Activated CD8-positive, alpha-beta memory T cell treated with anti-CD3 and anti-CD28 coated beads, Interleukin-2, amount 50 U/mL, for 24 hours (primary cell): ENCODE data around the gene KLHL22.
"Not testable (repeated sequence)": the region's sequence is repeated elsewhere in the genome, so short reads cannot be mapped to it uniquely, and the experiment has no call there.

ENCODE experiments used
- DNase-seq: peaks from one replicate; pipeline ENCODE4 v3.0.0-alpha.2; 2020; ENCODE audit errors: extremely low read depth

KLHL22 gene

DNA sequence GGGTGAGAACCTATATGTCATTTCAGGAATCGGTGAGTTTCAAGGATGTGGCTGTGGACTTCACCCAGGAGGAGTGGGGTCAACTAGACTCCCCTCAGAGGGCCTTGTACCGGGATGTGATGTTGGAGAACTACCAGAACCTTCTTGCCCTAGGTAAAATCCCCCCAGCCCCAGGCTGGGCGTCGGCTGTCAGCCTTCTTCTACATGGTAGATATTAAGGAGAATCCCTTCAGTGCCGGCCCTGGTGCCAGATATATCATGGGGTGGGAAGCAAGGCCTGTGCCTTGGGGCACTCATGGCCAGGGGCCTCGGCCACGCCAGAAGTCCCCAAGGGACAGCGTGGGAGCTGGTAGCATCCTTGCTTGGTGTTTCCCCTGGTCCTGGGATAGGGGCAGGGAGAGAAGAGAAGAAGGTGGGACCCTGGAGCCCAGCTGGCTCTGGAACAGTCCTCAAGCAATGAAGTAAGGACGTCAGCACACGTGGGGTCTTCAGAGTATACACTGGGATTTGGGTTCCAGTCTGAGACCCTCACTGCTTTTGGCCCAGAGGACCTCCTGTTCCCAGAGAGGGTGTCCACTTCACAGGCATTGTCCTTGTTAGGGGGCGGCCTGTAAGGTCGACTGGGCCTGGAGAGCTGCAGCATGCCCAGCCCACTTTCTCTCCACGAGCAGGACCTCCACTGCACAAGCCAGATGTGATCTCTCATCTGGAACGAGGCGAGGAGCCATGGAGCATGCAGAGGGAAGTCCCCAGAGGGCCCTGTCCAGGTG, 94.8 kb downstream of the KLHL22 start:
- no peak for DNase-seq

DNA sequence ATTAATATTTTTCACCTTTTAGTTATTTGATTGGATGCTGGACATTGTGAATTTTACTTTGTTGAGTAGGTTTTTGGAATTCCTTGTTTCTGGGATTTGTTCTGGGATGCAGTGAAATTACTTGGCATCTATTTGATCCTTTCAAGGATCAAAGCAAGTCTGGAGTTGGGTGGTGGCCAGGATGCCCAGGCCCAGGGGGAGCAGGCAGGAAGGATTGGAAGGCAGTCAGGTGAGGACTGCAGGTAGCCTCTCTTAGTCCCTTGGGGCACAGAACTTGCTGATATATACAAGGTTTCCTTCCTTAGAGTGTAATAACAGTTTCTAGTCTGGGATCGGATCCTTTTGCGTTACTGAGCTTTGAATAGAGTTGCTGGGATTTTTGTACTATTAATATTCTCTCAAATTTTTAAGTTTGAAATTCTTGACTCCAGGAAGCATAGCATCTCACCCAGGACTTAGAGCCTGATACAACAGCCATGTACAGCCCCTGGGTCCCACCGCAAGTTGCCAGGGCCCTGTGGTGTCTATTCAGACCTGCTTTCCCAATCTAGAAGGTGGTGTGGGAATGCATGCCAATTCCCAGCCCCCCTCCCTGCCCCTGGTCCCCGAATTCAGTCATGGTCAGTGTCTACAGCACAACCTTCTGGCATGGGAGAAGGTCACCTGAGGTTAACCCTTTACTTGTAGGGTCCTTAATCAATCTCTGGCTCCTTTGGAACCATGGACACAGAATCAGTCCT, 95.6 kb downstream of the KLHL22 start:
- DNase-seq = no peak

DNA sequence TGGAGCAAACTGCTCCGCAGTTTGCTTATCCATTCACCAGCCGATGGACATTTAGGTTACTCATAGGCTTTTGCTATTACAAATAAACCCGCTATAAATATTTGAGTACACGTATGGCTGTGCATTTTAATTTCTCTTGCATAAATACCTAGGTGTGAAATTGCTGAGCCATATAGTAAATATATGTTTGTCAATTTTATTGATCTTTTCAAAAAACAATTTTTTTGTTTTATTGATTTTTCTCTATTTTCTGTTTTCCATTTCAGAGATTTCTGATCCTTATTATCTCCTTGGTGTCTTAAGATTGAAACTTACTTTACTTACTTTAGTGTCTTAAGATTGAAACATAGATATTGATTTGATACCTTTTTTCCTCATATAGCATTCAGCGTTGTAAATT, 97.2 kb downstream of the KLHL22 start:
- DNase-seq = no peak

DNA sequence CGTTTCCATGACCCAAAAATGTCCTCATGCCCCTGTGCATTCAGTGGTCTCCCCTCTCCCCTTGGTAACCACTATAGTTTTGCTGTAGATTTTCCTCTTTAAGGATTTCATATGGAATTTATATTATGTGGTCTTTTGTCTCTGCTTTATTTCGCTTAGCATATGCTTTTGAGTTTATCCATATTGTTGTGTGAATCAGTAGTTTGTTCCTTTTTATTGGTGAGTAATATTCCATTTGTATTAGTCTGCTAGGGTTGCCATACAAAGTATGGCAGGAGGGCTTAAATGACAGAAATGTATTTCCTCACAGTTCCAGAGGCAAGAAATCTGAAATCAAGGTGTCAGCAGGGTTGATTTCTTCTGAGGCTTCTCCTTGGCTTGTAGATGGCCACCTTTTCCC, 98.1 kb downstream of the KLHL22 start:
- no peak for DNase-seq

DNA sequence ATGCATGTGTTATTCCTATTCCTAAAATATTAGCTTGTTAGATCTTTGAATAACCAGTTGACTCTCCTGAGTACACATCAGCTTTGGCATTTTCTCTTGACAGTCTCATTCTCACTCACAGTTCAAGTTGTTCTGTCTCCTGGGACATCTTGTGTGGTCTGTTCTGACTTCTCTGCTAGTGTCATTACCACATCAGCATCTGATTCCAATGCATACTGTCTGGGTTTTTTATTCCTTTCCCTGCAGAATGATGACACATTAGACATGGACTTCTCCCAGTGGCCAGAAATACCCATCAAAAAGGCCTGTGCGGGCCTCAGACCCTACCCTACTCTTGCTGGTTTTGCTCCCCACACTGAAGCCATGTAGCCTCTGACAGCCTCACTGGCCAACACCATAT, 99.0 kb downstream of the KLHL22 start:
- no peak for DNase-seq

DNA sequence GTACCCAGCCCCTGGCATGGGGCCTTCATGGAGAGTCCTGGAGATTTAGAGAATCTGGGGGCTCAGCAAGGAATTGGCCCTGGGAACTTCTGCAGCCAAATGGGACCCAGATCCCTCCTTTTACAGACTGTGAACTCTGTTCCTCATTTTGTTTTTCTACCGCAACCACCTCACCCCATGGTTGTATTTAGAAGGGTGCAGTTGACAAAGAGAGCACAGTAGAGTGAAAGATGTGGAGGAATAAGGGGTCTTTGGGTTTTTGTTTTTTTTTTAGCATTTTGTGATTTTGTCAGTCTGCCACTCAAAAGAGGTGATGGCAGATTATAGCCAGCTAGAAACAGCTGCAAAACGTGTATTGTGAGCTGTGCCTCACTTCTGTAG, 99.7 kb downstream of the KLHL22 start:
- DNase-seq = no peak

DNA sequence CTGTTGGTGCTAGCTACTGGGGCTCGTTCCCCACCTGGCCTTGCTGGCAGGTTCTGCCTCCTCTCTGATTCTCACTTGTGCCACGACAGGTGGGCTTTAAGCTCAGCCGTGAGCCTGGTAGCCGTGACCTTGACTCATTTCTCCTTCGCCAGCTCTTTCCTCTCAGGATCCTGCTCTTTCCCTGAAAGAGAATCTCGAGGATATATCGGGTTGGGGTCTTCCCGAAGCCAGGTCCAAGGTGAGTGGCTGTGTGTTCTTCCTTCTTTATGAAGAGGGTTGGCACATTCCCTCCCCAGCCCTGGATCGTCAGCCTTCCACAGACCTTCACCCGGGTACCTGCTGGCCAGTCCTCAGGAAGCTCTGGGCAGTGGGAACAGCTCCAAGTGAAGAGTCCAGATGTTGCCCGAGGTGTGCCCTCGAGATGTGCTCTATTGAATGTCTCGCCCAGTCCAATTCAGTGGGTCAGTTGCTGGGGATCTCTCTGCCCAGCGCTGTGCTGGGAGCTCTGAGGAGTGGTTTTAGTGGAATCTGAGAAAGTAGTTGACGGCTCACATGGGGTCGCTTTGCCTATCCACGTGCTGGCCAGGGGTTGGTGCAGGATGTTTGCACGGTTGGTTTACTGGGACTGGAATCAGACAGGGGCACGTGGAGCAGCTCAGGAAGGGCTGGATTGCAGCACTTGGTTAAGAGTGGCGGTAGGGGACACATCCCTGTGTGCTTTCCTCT, 100.3 kb downstream of the KLHL22 start:
- no peak for DNase-seq

DNA sequence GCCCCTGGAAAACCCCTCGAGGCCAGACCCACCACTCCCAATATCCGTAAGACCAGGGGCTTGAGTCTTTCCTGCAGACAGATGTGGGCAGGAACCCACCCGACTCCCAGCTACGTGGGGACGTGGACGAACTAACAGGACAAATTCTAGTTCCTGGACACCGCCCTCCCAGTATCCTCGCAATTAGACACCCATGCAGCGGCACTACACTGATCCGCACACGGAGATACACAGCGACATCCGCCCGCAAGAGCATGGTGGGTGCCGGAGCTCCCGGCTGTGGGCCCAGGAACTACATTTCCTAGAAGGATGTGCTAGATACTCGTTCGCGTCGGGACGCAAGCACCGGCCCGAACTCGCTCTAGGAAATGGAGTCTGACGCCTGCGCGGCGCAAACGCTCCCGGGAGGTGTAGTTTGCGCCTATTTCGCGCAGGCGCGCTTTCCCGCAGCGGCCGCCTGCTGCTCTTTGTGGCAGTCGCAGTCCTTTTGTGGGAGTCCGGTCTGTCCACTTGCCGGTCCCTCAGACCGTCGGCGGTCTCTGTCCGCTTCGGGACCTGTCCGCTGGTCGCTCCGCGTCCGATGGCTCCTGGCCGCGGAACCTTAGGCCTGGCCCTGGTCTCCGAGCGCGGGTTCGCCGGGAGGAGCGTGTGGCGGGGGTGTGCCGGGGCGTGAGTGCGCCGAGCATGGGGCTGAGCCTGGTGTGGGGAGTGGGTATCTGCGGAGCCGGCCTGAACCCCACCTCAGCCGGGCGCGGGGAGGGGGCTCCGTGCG, 101.7 kb downstream of the KLHL22 start, which contains the start of gene ZNF74:
ZNF74 (plus strand) TSS at position 447 of the 772 bp plus-strand sequence. CDS start 478 bp downstream, outside the sequence.
- peak; percentile 63 for DNase-seq

DNA sequence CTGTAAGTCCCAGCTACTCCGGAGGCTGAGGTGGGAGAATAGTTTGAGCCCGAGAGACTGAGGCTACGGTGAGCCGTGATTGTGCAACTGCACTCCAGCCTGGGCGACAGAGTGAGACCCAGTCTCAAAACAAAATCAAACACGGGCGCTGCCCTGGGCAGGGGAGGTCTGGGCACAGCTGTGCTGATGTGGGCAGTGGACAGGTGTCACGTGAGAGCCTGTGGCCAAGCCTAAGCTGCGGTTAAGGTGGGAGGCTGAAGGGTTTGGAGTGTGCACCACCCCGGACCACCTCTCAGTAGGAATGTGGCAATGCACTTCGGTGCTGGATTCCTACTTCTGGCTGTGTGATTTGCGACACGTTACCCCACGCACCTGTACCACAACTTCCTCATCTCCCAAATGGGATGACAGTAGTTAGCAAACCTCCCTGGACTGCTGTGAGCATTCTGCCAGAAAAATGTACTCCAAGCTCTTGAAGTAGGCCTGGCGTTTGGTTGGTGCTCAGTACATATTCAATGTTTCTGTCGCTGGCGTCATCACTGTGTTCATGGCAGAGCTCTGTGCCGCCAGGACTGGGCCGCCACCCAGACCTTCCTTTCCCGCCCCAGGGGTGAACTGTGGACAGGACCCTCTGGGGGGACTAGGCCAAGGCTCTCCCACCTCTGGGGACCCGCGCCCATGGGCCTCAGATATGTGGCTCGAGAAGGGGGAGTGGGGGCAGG, 102.5 kb downstream of the KLHL22 start:
- no peak for DNase-seq

DNA sequence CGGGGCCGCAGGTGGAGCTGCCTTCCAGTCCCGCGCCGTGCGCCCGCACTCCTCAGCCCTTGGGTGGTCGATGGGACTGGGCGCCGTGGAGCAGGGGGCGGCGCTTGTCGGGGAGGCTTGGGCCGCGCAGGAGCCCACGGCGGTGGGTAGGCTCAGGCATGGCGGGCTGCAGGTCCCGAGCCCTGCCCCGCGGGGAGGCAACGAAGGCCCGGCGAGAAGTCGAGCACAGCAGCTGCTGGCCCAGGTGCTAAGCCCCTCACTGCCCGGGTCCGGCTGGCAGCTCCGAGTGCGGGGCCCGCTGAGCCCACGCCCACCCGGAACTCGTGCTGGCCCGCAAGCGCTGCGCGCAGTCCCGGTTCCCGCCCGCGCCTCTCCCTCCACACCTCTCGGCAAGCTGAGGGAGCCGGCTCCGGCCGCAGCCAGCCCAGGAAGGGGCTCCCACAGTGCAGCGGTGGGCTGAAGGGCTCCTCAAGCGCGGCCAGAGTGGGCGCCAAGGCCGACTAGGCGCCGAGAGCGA, 103.2 kb downstream of the KLHL22 start:
- DNase-seq = not testable (repeated sequence)
